Ovary (tissue), 9 donors: ENCODE measurements around the gene NME7. TPM values are rescaled to one million over a fixed set of nuclear protein-coding genes. Genes with fewer than 3 reads are reported as not detected.
"Not testable (repeated sequence)": the region's sequence is repeated elsewhere in the genome, so short reads cannot be mapped to it uniquely, and the experiment has no call there.

Source experiments
- DNase-seq, 5 donors: peaks; one replicate each; pipeline ENCODE4 v3.0.0-alpha.2; 2019 to 2020
- H3K27ac ChIP-seq, 2 donors: fragments of 200-600 bp; one replicate each; pipeline versions ENCODE4 v1.5.1 to v1.8.0; 2019 to 2022
- H3K27me3 ChIP-seq: fragments of 200-600 bp; one replicate; pipeline ENCODE4 v1.8.0; 2022
- H3K36me3 ChIP-seq: fragments of 200-600 bp; sonication (generic); one replicate; pipeline ENCODE4 v1.5.1; 2019
- H3K4me1 ChIP-seq: one replicate; pipeline ENCODE4 v1.8.1; 2013; ENCODE audit warnings: mild to moderate bottlenecking, moderate library complexity; ENCODE audit not compliant: insufficient read depth
- H3K4me3 ChIP-seq: fragments of 200-600 bp; sonication (generic); one replicate; pipeline ENCODE4 v1.5.1; 2017
- H3K9me3 ChIP-seq, 2 donors: fragments of 200-600 bp in 1 of 2; sonication (generic) in 1 of 2; one replicate each; pipeline versions ENCODE4 v1.5.1 to v1.8.1; 2013 to 2019; ENCODE audit warnings: mild to moderate bottlenecking in 1 of 2, moderate library complexity in 1 of 2
- CTCF ChIP-seq, 3 donors: fragments of 450-650 bp in 2 of 3; fragments of 200-600 bp in 1 of 3; IDR thresholded peaks; one replicate each; pipeline versions ENCODE4 v1.5.1 to v1.8.0; 2016 to 2022; ENCODE audit warnings: antibody characterized with exemption in 3 of 3, mild to moderate bottlenecking in 1 of 3
- EP300 ChIP-seq: sonication (generic); formaldehyde crosslinking; IDR thresholded peaks from one replicate; pipeline ENCODE4 v1.6.1; 2017; ENCODE audit warnings: antibody characterized with exemption
- POLR2A ChIP-seq: fragments of 450-650 bp; IDR thresholded peaks from one replicate; pipeline ENCODE4 v1.6.1; 2017; ENCODE audit warnings: antibody characterized with exemption, mild to moderate bottlenecking, moderate library complexity
- WGBS, 3 donors: extraction: QIAGEN DNeasy Blood & Tissue Kit in 1 of 3; methylation state at CpG; one replicate each; pipeline versions ENCODE4 v1.1.5 to v1.1.7; 2013 to 2017; 5-methylcytosine and 5-hydroxymethylcytosine counted together
- intact Hi-C, 4 donors: fragments of 100-400 bp; cut with DNase I; formaldehyde crosslinking; loops; one replicate each; pipeline versions ENCODE4 v1.11.0 to v1.15.1; 2022 to 2023
- polyA plus RNA-seq, 2 donors: library from polyadenylated mRNA; stranded (reverse); fragments of 200-250 nt in 1 of 2; fragments of 350-450 nt in 1 of 2; fragmentation: Illumina TruSeq in 1 of 2; extraction: RNeasy Lipid Tissue Mini Kit (QIAGEN cat#74804) in 1 of 2; gene quantifications; one replicate each; pipeline ENCODE4 v1.2.3, GENCODE V29; 2013 to 2014
- total RNA-seq, 7 donors: library from RNA; depleted of rRNA in 2 of 7; stranded (reverse); fragments of >200 nt in 2 of 7; fragmentation: NEBNext Ultra II Directional in 3 of 7; extraction: Animal tissue kit (Norgen Biotek cat#: 25700) in 3 of 7; gene quantifications; one replicate each; pipeline versions ENCODE4 v1.1.0 to v1.2.4, GENCODE V29; 2016 to 2023
- donor health status: DM: no; HTN: no; CAD: no; lungs with moderate emphysema.
- donor health status: DM: no; HTN: no; CAD: no.
- donor health status: Bipolar disorder and iron deficiency.
- donor health status: DM: yes; HTN: yes; CAD: no.
- donor health status: DM: no; HTN: no; CAD: no.
- donor health status: DM: yes; HTN: yes; CAD: no.

The NME7 gene
- total and polyA plus RNA-seq, 9 donors: 14.2 to 30.0 (median 18.4) TPM

- no peak overlapping the region for H3K4me3 ChIP-seq
- H3K27ac ChIP-seq: no peak overlapping the region
- no peak for DNase-seq
- TF ChIP-seq POLR2A: no peak
- intact Hi-C loops: no loop called here
- H3K27me3 ChIP-seq: no peaks in the 10 kb centered on the region
- H3K36me3 ChIP-seq: no peaks in the 10 kb centered on the region
- no peaks in the 10 kb centered on the region for H3K9me3 ChIP-seq
- no peaks in the 10 kb centered on the region for H3K4me1 ChIP-seq
- 94 to 98% (median 95%) methylated on average over 2 of the region's 2 CpGs for WGBS, 3 donors
These were observed 239.0 kb downstream of the NME7 start for GRCh38 chr1:169128562-169128961.

DNA sequence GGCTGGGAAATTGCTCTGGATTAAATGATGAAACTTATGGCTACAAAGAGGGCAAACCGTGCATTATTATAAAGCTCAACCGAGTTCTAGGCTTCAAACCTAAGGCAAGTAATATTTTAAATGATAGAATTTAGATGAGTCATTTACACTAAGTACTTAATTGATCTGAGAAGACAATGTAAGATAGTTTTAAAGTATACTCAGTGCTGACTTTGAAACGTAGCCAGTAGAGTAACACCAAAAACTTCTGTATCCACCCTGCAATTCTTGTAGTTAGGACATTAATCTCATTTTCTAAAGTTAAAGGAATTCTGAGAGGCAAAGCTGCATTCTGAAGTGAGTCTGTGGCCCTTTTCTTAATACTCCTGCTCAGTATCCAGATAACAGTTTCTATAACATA is 240.3 kb downstream of the NME7 start:
- Histone ChIP-seq H3K4me1 (no peaks in the 10 kb centered on the region), H3K27ac (no peak overlapping the region), H3K4me3 (no peak overlapping the region), H3K9me3 (no peaks in the 10 kb centered on the region), H3K27me3 (no peaks in the 10 kb centered on the region), H3K36me3 (no peaks in the 10 kb centered on the region)
- intact Hi-C loops: no loop called here
- no peak for DNase-seq
- no peak for TF ChIP-seq CTCF (IDR thresholded peaks at IDR 0.05)
- no peak for TF ChIP-seq POLR2A
- TF ChIP-seq EP300: no peak
- 77 to 88% (median 86%) methylated on average over 3 of the region's 3 CpGs for WGBS, 3 donors

GRCh38 chr1:169126335-169126734 is 241.3 kb downstream of the NME7 start:
- Histone ChIP-seq H3K36me3 (no peaks in the 10 kb centered on the region), H3K4me1 (no peaks in the 10 kb centered on the region), H3K27me3 (no peaks in the 10 kb centered on the region), H3K9me3 (no peaks in the 10 kb centered on the region), H3K4me3 (no peak overlapping the region), H3K27ac (no peak overlapping the region)
- no peak for DNase-seq
- intact Hi-C loops: no loop called here
- TF ChIP-seq EP300 (no peak), CTCF (IDR thresholded peaks at IDR 0.05) (no peak), POLR2A (no peak)
- WGBS, 3 donors: 94 to 99% (median 96%) methylated on average over 3 of the region's 3 CpGs

DNA sequence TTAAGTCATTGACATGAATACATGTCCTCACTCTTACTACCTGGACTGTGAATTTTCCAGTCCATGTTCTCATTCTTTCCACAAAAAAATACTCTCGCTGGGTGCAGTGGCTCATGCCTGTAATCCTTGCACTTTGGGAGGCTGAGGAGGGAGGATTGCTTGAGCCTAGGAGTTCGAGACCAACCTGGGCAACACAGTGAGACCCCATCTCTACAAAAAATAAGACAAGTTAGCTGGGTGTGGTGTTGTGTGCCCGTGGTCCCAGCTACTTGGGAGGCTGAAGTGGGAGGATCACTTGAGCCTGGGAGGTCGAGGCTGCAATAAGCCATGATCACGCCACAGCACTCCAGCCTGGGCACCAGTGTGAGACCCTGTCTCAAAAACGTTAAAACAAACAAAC is 242.0 kb downstream of the NME7 start:
- WGBS, 3 donors: 92 to 94% (median 92%) methylated on average over 6 of the region's 6 CpGs
- DNase-seq: not testable (repeated sequence)

GRCh38 chr1:169124459-169124858 is 243.1 kb downstream of the NME7 start:
- 66 to 75% (median 75%) methylated on average over 2 of the region's 2 CpGs for WGBS, 3 donors
- Histone ChIP-seq H3K27ac (no peak overlapping the region), H3K9me3 (no peaks in the 10 kb centered on the region), H3K27me3 (no peaks in the 10 kb centered on the region), H3K4me3 (no peak overlapping the region), H3K4me1 (no peaks in the 10 kb centered on the region), H3K36me3 (no peaks in the 10 kb centered on the region)
- intact Hi-C loops: no loop called here
- no peak for TF ChIP-seq POLR2A
- no peak for TF ChIP-seq CTCF (IDR thresholded peaks at IDR 0.05)
- TF ChIP-seq EP300: no peak
- no peak for DNase-seq

More for the DNA sequence above, 242.0 kb downstream of the NME7 start:
- H3K36me3 ChIP-seq, H3K9me3 ChIP-seq, H3K27me3 ChIP-seq, intact Hi-C loops, H3K4me3 ChIP-seq, H3K4me1 ChIP-seq, H3K27ac ChIP-seq: not testable (repeated sequence)

GRCh38 chr1:169122976-169123375 is 244.6 kb downstream of the NME7 start:
- H3K27ac ChIP-seq: no peak overlapping the region
- 81 to 82% (median 82%) methylated on average over 6 of the region's 6 CpGs for WGBS, 3 donors
- TF ChIP-seq CTCF (IDR thresholded peaks at IDR 0.05) (no peak), POLR2A (no peak), EP300 (no peak)
- no peaks in the 10 kb centered on the region for H3K4me1 ChIP-seq
- H3K9me3 ChIP-seq: no peaks in the 10 kb centered on the region
- H3K27me3 ChIP-seq: no peaks in the 10 kb centered on the region
- DNase-seq: no peak
- intact Hi-C loops: no loop called here
- H3K36me3 ChIP-seq: no peaks in the 10 kb centered on the region
- H3K4me3 ChIP-seq: no peak overlapping the region
